Measurements from ENCODE around the gene C6orf62. TPM values are rescaled to one million over a fixed set of nuclear protein-coding genes. Genes with fewer than 3 reads are reported as not detected.

Gene C6orf62
- total RNA-seq, 4 donors from 2014 or later: 55.9 to 122 (median 77.9) TPM

- H3K27ac ChIP-seq: no peak overlapping the region
- H3K4me1 ChIP-seq: peaks cover 0 to 9% (median 0%) of the 10 kb centered on the region in 4 donors
- WGBS, 2 donors: 86 to 87% methylated on average over 2 of the region's 2 CpGs
- no peak for TF ChIP-seq EP300 (IDR thresholded peaks at IDR 0.05)
- no peak overlapping the region for H3K4me3 ChIP-seq
- DNase-seq (ENCODE audit: low spot score in 2 of 2): no peak
- H3K36me3 ChIP-seq: peaks cover 0 to 3% (median 0%) of the 10 kb centered on the region in 3 donors
- H3K27me3 ChIP-seq: no peaks in the 10 kb centered on the region
- H3K9me3 ChIP-seq: no peaks in the 10 kb centered on the region
Measured at GRCh38 chr6:24692848-24693592, 25.9 kb downstream of the C6orf62 start.

- no peak overlapping the region for H3K4me3 ChIP-seq
- 59 to 63% methylated on average over 3 of the region's 3 CpGs for WGBS, 2 donors
- H3K27me3 ChIP-seq: no peaks in the 10 kb centered on the region
- peaks cover 0 to 3% (median 0%) of the 10 kb centered on the region in 3 donors for H3K36me3 ChIP-seq
- peaks cover 0 to 9% (median 0%) of the 10 kb centered on the region in 4 donors for H3K4me1 ChIP-seq
- no peak for TF ChIP-seq CTCF (IDR thresholded peaks at IDR 0.05)
- TF ChIP-seq POLR2A (IDR thresholded peaks at IDR 0.05): no peak
- TF ChIP-seq EP300 (IDR thresholded peaks at IDR 0.05): no peak
- no peak overlapping the region for H3K27ac ChIP-seq
- H3K9me3 ChIP-seq: no peaks in the 10 kb centered on the region
- DNase-seq (ENCODE audit: low spot score in 2 of 2): no peak
Measured at GRCh38 chr6:24692415-24692814, 26.5 kb downstream of the C6orf62 start.

GRCh38 chr6:24692003-24692402 lies 27.0 kb downstream of the C6orf62 start:
- TF ChIP-seq CTCF (IDR thresholded peaks at IDR 0.05) (no peak), EP300 (IDR thresholded peaks at IDR 0.05) (no peak), POLR2A (IDR thresholded peaks at IDR 0.05) (no peak)
- Histone ChIP-seq H3K9me3 (no peaks in the 10 kb centered on the region), H3K27me3 (no peaks in the 10 kb centered on the region), H3K27ac (no peak overlapping the region), H3K36me3 (peaks cover 0 to 3% (median 0%) of the 10 kb centered on the region in 3 donors), H3K4me3 (no peak overlapping the region), H3K4me1 (peaks cover 0 to 9% (median 0%) of the 10 kb centered on the region in 4 donors)
- 23 to 36% methylated on average over 4 of the region's 4 CpGs for WGBS, 2 donors
- no peak for DNase-seq (ENCODE audit: low spot score in 2 of 2)

GRCh38 chr6:24691550-24691949 lies 27.4 kb downstream of the C6orf62 start:
- Histone ChIP-seq H3K27me3 (no peaks in the 10 kb centered on the region), H3K27ac (no peak overlapping the region), H3K4me3 (no peak overlapping the region), H3K9me3 (no peaks in the 10 kb centered on the region), H3K4me1 (peaks cover 0 to 9% (median 0%) of the 10 kb centered on the region in 4 donors), H3K36me3 (peaks cover 0 to 3% (median 0%) of the 10 kb centered on the region in 3 donors)
- WGBS, 2 donors: 81 to 87% methylated on average over 3 of the region's 3 CpGs
- DNase-seq (ENCODE audit: low spot score in 2 of 2): no peak
- TF ChIP-seq CTCF (IDR thresholded peaks at IDR 0.05) (no peak), POLR2A (IDR thresholded peaks at IDR 0.05) (no peak), EP300 (IDR thresholded peaks at IDR 0.05) (no peak)

- Histone ChIP-seq H3K4me1 (peaks cover 0 to 9% (median 0%) of the 10 kb centered on the region in 4 donors), H3K36me3 (peaks cover 0 to 3% (median 0%) of the 10 kb centered on the region in 3 donors), H3K9me3 (no peaks in the 10 kb centered on the region), H3K27ac (no peak overlapping the region), H3K27me3 (no peaks in the 10 kb centered on the region), H3K4me3 (no peak overlapping the region)
- 65 to 76% methylated on average over 1 of the region's 1 CpG for WGBS, 2 donors
- no peak for DNase-seq (ENCODE audit: low spot score in 2 of 2)
- TF ChIP-seq CTCF (IDR thresholded peaks at IDR 0.05) (no peak), POLR2A (IDR thresholded peaks at IDR 0.05) (no peak), EP300 (IDR thresholded peaks at IDR 0.05) (no peak)
Measured at GRCh38 chr6:24690593-24690992, 28.4 kb downstream of the C6orf62 start.
